Mesenchymal stem cell (in vitro differentiated cells and primary cell): ENCODE measurements around the gene ZNF341.
"Not testable (repeated sequence)": the region's sequence is repeated elsewhere in the genome, so short reads cannot be mapped to it uniquely, and the experiment has no call there.

Experiments used
- DNase-seq: peaks from one replicate; pipeline ENCODE4 v3.0.0-alpha.2; 2013
- H2AFZ ChIP-seq: one replicate; pipeline ENCODE4 v1.6.1; 2013; ENCODE audit warnings: low read depth, mild to moderate bottlenecking, control low read depth, inconsistent platforms, low read length, moderate library complexity
- H2AK5ac ChIP-seq: 2 replicates; pipeline ENCODE4 v1.6.1; 2013; ENCODE audit warnings: low read length, moderate library complexity, mild to moderate bottlenecking, inconsistent platforms; ENCODE audit not compliant: severe bottlenecking
- H2BK120ac ChIP-seq: one replicate; pipeline ENCODE4 v1.6.1; 2013; ENCODE audit warnings: low read depth, mild to moderate bottlenecking, inconsistent platforms, low read length, moderate library complexity
- H2BK12ac ChIP-seq, 2 experiments: one replicate each; pipeline ENCODE4 v1.6.1; 2013; ENCODE audit warnings: inconsistent platforms in 2 of 2, low read length in 2 of 2, mild to moderate bottlenecking in 2 of 2, moderate library complexity in 2 of 2, control low read depth in 1 of 2
- H2BK15ac ChIP-seq: one replicate; pipeline ENCODE4 v1.6.1; 2013; ENCODE audit warnings: mild to moderate bottlenecking, low read depth, inconsistent platforms; ENCODE audit not compliant: poor library complexity, severe bottlenecking
- H2BK5ac ChIP-seq: 2 replicates; pipeline ENCODE4 v1.6.1; 2013; ENCODE audit warnings: low read depth, mild to moderate bottlenecking, low read length, control low read depth, inconsistent platforms; ENCODE audit not compliant: poor library complexity, severe bottlenecking
- H3K14ac ChIP-seq, 2 experiments: one replicate each; pipeline ENCODE4 v1.6.1; 2013; ENCODE audit warnings: inconsistent platforms in 2 of 2, low read length in 2 of 2, control low read depth in 1 of 2, mild to moderate bottlenecking in 1 of 2, moderate library complexity in 1 of 2
- H3K18ac ChIP-seq, 2 experiments: one replicate each; pipeline ENCODE4 v1.6.1; 2013; ENCODE audit warnings: inconsistent platforms in 2 of 2, low read length in 2 of 2, control low read depth in 1 of 2, low read depth in 1 of 2, mild to moderate bottlenecking in 1 of 2
- H3K23ac ChIP-seq, 2 experiments: one replicate each; pipeline ENCODE4 v1.6.1; 2013; ENCODE audit warnings: inconsistent platforms in 2 of 2, low read length in 2 of 2, mild to moderate bottlenecking in 2 of 2, moderate library complexity in 2 of 2, control low read depth in 1 of 2
- H3K27ac ChIP-seq: 2 replicates; pipeline ENCODE4 v1.5.1; 2013; ENCODE audit warnings: mild to moderate bottlenecking, moderate library complexity, low read length, control low read depth, inconsistent platforms; ENCODE audit not compliant: poor library complexity, severe bottlenecking
- H3K27me3 ChIP-seq, 2 experiments: 2 replicates each; pipeline versions ENCODE4 v1.6.1 to v1.7.0; 2013; ENCODE audit warnings: low read length in 2 of 2, mild to moderate bottlenecking in 2 of 2, moderate library complexity in 2 of 2, control low read depth in 1 of 2, inconsistent platforms in 1 of 2; ENCODE audit not compliant: control insufficient read depth in 1 of 2, insufficient read depth in 1 of 2
- H3K36me3 ChIP-seq, 2 experiments: 2 replicates each; pipeline versions ENCODE4 v1.6.1 to v1.7.0; 2013; ENCODE audit warnings: low read length in 2 of 2, control low read depth in 1 of 2, inconsistent platforms in 1 of 2, low read depth in 1 of 2, mild to moderate bottlenecking in 1 of 2; ENCODE audit not compliant: insufficient read depth in 2 of 2, control insufficient read depth in 1 of 2
- H3K4ac ChIP-seq, 2 experiments: one replicate each; pipeline ENCODE4 v1.6.1; 2013; ENCODE audit warnings: inconsistent platforms in 2 of 2, low read length in 2 of 2, mild to moderate bottlenecking in 2 of 2, moderate library complexity in 2 of 2, control low read depth in 1 of 2, low read depth in 1 of 2
- H3K4me1 ChIP-seq: 2 replicates; pipeline ENCODE4 v1.6.1; 2013; ENCODE audit warnings: low read depth, low read length, control low read depth; ENCODE audit not compliant: control insufficient read depth, insufficient read depth
- H3K4me2 ChIP-seq: 2 replicates; pipeline ENCODE4 v1.6.1; 2013; ENCODE audit warnings: low read length, mild to moderate bottlenecking, inconsistent platforms; ENCODE audit not compliant: poor library complexity, severe bottlenecking
- H3K4me3 ChIP-seq, 2 experiments: 2 replicates each; pipeline versions ENCODE4 v1.5.1 to v1.7.0; 2013; ENCODE audit warnings: low read length in 2 of 2, mild to moderate bottlenecking in 2 of 2, control low read depth in 1 of 2, low read depth in 1 of 2; ENCODE audit not compliant: insufficient read depth in 1 of 2
- H3K79me1 ChIP-seq: replicated peaks from 2 replicates; pipeline ENCODE4 v1.6.1; 2013; ENCODE audit warnings: mild to moderate bottlenecking, control low read depth, low read length, inconsistent platforms; ENCODE audit not compliant: poor library complexity, severe bottlenecking
- H3K9ac ChIP-seq: 2 replicates; pipeline ENCODE4 v1.7.0; 2013; ENCODE audit warnings: mild to moderate bottlenecking, low read length, moderate library complexity
- H3K9me3 ChIP-seq: 2 replicates; pipeline ENCODE4 v1.7.0; 2013; ENCODE audit warnings: mild to moderate bottlenecking, low read length; ENCODE audit not compliant: control insufficient read depth
- H4K8ac ChIP-seq: one replicate; pipeline ENCODE4 v1.6.1; 2013; ENCODE audit warnings: inconsistent platforms, mild to moderate bottlenecking, low read length, moderate library complexity
- H4K91ac ChIP-seq: one replicate; pipeline ENCODE4 v1.6.1; 2013; ENCODE audit warnings: mild to moderate bottlenecking, low read length, inconsistent platforms
- WGBS: methylation state at CpG from one replicate; pipeline ENCODE4 v1.1.7; 2013; ENCODE audit warnings: mixed read lengths; 5-methylcytosine and 5-hydroxymethylcytosine counted together

ZNF341 gene

GRCh38 chr20:33751775-33752174, 20.0 kb downstream of the ZNF341 start:
- H3K4me2 ChIP-seq = no peak overlapping the region
- no peaks in the 10 kb centered on the region for H3K9me3 ChIP-seq
- peaks cover 22 to 47% of the 10 kb centered on the region in 2 experiments for H3K36me3 ChIP-seq
- DNase-seq = no peak
- no peak overlapping the region for H4K8ac ChIP-seq
- H3K18ac ChIP-seq = no peak overlapping the region
- H4K91ac ChIP-seq = no peak overlapping the region
- H2BK5ac ChIP-seq = no peak overlapping the region
- no peak overlapping the region for H2BK120ac ChIP-seq
- no peak overlapping the region for H3K23ac ChIP-seq
- peaks cover 2% of the 10 kb centered on the region for H3K4me1 ChIP-seq
- H3K14ac ChIP-seq = no peak overlapping the region
- peaks cover under 1% of the 10 kb centered on the region for H3K79me1 ChIP-seq
- H3K4ac ChIP-seq = no peak overlapping the region
- no peak overlapping the region for H2BK15ac ChIP-seq
- H3K4me3 ChIP-seq = no peak overlapping the region
- H2AFZ ChIP-seq = no peak overlapping the region
- 100% methylated on average over 2 of the region's 4 CpGs for WGBS
- H2AK5ac ChIP-seq = no peak overlapping the region
- H3K27me3 ChIP-seq = no peaks in the 10 kb centered on the region
- no peak overlapping the region for H3K9ac ChIP-seq
- no peak overlapping the region for H2BK12ac ChIP-seq
- H3K27ac ChIP-seq = no peak overlapping the region

- Histone ChIP-seq H2BK12ac (no peak overlapping the region), H3K14ac (no peak overlapping the region), H2BK120ac (no peak overlapping the region), H3K27me3 (no peaks in the 10 kb centered on the region), H4K91ac (peak overlapping the region; percentile 11), H3K23ac (no peak overlapping the region), H2BK15ac (no peak overlapping the region), H3K18ac (no peak overlapping the region), H2AFZ (no peak overlapping the region), H3K9me3 (peaks cover 11% of the 10 kb centered on the region), H2AK5ac (no peak overlapping the region), H3K36me3 (peaks cover 29 to 58% of the 10 kb centered on the region in 2 experiments), H2BK5ac (no peak overlapping the region), H3K4me2 (no peak overlapping the region), H3K27ac (no peak overlapping the region), H3K4me1 (peaks cover 2% of the 10 kb centered on the region), H4K8ac (no peak overlapping the region), H3K79me1 (no peaks in the 10 kb centered on the region), H3K9ac (no peak overlapping the region), H3K4me3 (no peak overlapping the region), H3K4ac (no peak overlapping the region)
- WGBS = 97% methylated on average over 6 of the region's 7 CpGs
- no peak for DNase-seq
Observed at GRCh38 chr20:33753143-33753542, 21.3 kb downstream of the ZNF341 start.

- no peaks in the 10 kb centered on the region for H3K27me3 ChIP-seq
- H3K4ac ChIP-seq = no peak overlapping the region
- no peak overlapping the region for H3K9ac ChIP-seq
- no peak overlapping the region for H2BK5ac ChIP-seq
- H3K4me1 ChIP-seq = peaks cover 2% of the 10 kb centered on the region
- no peak overlapping the region for H3K27ac ChIP-seq
- H2AFZ ChIP-seq = no peak overlapping the region
- no peak overlapping the region for H2BK12ac ChIP-seq
- no peak overlapping the region for H2BK120ac ChIP-seq
- WGBS = 71% methylated on average over 4 of the region's 5 CpGs
- no peak overlapping the region for H3K18ac ChIP-seq
- no peak overlapping the region for H2BK15ac ChIP-seq
- no peak overlapping the region for H3K4me2 ChIP-seq
- peaks cover 11% of the 10 kb centered on the region for H3K9me3 ChIP-seq
- H3K79me1 ChIP-seq = no peaks in the 10 kb centered on the region
- no peak overlapping the region for H2AK5ac ChIP-seq
- DNase-seq = peak; percentile 35
- no peak overlapping the region for H3K4me3 ChIP-seq
- H3K14ac ChIP-seq = no peak overlapping the region
- H3K23ac ChIP-seq = no peak overlapping the region
- H4K91ac ChIP-seq = no peak overlapping the region
- H4K8ac ChIP-seq = no peak overlapping the region
- peaks cover 33 to 59% of the 10 kb centered on the region in 2 experiments for H3K36me3 ChIP-seq
Observed at GRCh38 chr20:33753763-33754162, 22.0 kb downstream of the ZNF341 start.

- H2AK5ac ChIP-seq, H3K27me3 ChIP-seq, H3K14ac ChIP-seq, H3K4me1 ChIP-seq, H2BK12ac ChIP-seq, H2BK5ac ChIP-seq, H3K9ac ChIP-seq, H3K4me2 ChIP-seq, H3K79me1 ChIP-seq, H3K27ac ChIP-seq, H3K4ac ChIP-seq, DNase-seq, H3K4me3 ChIP-seq, H3K18ac ChIP-seq, H4K91ac ChIP-seq, H2BK120ac ChIP-seq, H3K23ac ChIP-seq, H2AFZ ChIP-seq, H2BK15ac ChIP-seq: not testable (repeated sequence)
- 92% methylated on average over 6 of the region's 10 CpGs for WGBS
- H3K36me3 ChIP-seq = peaks cover 33 to 55% of the 10 kb centered on the region in 2 experiments
- H3K9me3 ChIP-seq = peaks cover 11% of the 10 kb centered on the region
- peak overlapping the region; percentile 13 for H4K8ac ChIP-seq
Observed at GRCh38 chr20:33755936-33756490, 24.2 kb downstream of the ZNF341 start.
